HUES64 (cell line): ENCODE results near the gene KIAA1671.
A peak's percentile ranks its signal among the peaks of the same experiment; 100 is the strongest.

Source experiments
- H3K27ac ChIP-seq: 2 replicates; pipeline ENCODE4 v1.7.0; 2013; ENCODE audit warnings: low read depth, low read length, inconsistent platforms
- H3K27me3 ChIP-seq: 2 replicates; pipeline ENCODE4 v1.6.1; 2013; ENCODE audit warnings: mild to moderate bottlenecking, low read length; ENCODE audit not compliant: insufficient read depth
- H3K36me3 ChIP-seq: 2 replicates; pipeline ENCODE4 v1.6.1; 2013; ENCODE audit warnings: mild to moderate bottlenecking, low read length; ENCODE audit not compliant: insufficient read depth
- H3K4me1 ChIP-seq: 2 replicates; pipeline ENCODE4 v1.6.1; 2013; ENCODE audit warnings: mild to moderate bottlenecking, low read length, moderate library complexity; ENCODE audit not compliant: insufficient read depth
- H3K4me3 ChIP-seq: 2 replicates; pipeline ENCODE4 v1.5.1; 2013; ENCODE audit warnings: mild to moderate bottlenecking, low read length, moderate library complexity
- H3K9ac ChIP-seq: 2 replicates; pipeline ENCODE4 v1.6.1; 2013; ENCODE audit warnings: mild to moderate bottlenecking, low read depth, low read length
- H3K9me3 ChIP-seq: 2 replicates; pipeline ENCODE4 v1.6.1; 2013; ENCODE audit warnings: low read depth, low read length; ENCODE audit not compliant: insufficient read depth
- WGBS: fragments of 150-250, 120-280 bp; methylation state at CpG from one replicate; pipeline ENCODE4 v1.1.7; 2013; ENCODE audit warnings: missing lambda C conversion rate; 5-methylcytosine and 5-hydroxymethylcytosine counted together

KIAA1671 gene

GRCh38 chr22:25110846-25111578 lies 158.5 kb downstream of the KIAA1671 start:
- H3K36me3 ChIP-seq, result no peaks in the 10 kb centered on the region
- H3K9me3 ChIP-seq, result no peaks in the 10 kb centered on the region
- H3K27me3 ChIP-seq, result no peaks in the 10 kb centered on the region
- H3K4me1 ChIP-seq, result peaks cover 27% of the 10 kb centered on the region
- peak overlapping the region; percentile 82 for H3K27ac ChIP-seq
- peak overlapping the region; percentile 64 for H3K4me3 ChIP-seq
- under 1% methylated on average over 36 of the region's 36 CpGs for WGBS
- H3K9ac ChIP-seq, result peak overlapping the region; percentile 63

- no peaks in the 10 kb centered on the region for H3K27me3 ChIP-seq
- H3K9me3 ChIP-seq, result no peaks in the 10 kb centered on the region
- H3K36me3 ChIP-seq, result no peaks in the 10 kb centered on the region
- H3K9ac ChIP-seq, result peak overlapping the region; percentile 39
- H3K4me1 ChIP-seq, result peaks cover 27% of the 10 kb centered on the region
- H3K4me3 ChIP-seq, result peak overlapping the region; percentile 64
- H3K27ac ChIP-seq, result peak overlapping the region; percentile 82; the same call in 1 of the 2 replicates
- WGBS, result 16% methylated on average over 31 of the region's 35 CpGs
These were observed 159.3 kb downstream of the KIAA1671 start for GRCh38 chr22:25111579-25112517.

- 71% methylated on average over 20 of the region's 20 CpGs for WGBS
- H3K9me3 ChIP-seq, result no peaks in the 10 kb centered on the region
- peaks cover 27% of the 10 kb centered on the region for H3K4me1 ChIP-seq
- H3K36me3 ChIP-seq, result no peaks in the 10 kb centered on the region
- H3K4me3 ChIP-seq, result peak overlapping the region; percentile 64
- no peak overlapping the region for H3K27ac ChIP-seq
- no peaks in the 10 kb centered on the region for H3K27me3 ChIP-seq
- H3K9ac ChIP-seq, result no peak overlapping the region
These were observed 160.2 kb downstream of the KIAA1671 start for GRCh38 chr22:25112538-25113253.

- H3K27ac ChIP-seq, result no peak overlapping the region
- H3K4me3 ChIP-seq, result no peak overlapping the region
- no peak overlapping the region for H3K9ac ChIP-seq
- 83% methylated on average over 7 of the region's 7 CpGs for WGBS
- no peaks in the 10 kb centered on the region for H3K27me3 ChIP-seq
- H3K4me1 ChIP-seq, result peaks cover 27% of the 10 kb centered on the region
- H3K9me3 ChIP-seq, result no peaks in the 10 kb centered on the region
- no peaks in the 10 kb centered on the region for H3K36me3 ChIP-seq
These were observed 160.8 kb downstream of the KIAA1671 start for GRCh38 chr22:25113316-25113721.

- 0 out of 2 replicates have a peak overlapping the region, but pooled peaks have one; percentile 5 for H3K27ac ChIP-seq
- H3K4me1 ChIP-seq, result peaks cover 28% of the 10 kb centered on the region
- WGBS, result 82% methylated on average over 12 of the region's 17 CpGs
- 0 out of 2 replicates have a peak overlapping the region, but pooled peaks have one; percentile 32 for H3K9ac ChIP-seq
- no peaks in the 10 kb centered on the region for H3K27me3 ChIP-seq
- no peaks in the 10 kb centered on the region for H3K36me3 ChIP-seq
- H3K9me3 ChIP-seq, result no peaks in the 10 kb centered on the region
- no peak overlapping the region for H3K4me3 ChIP-seq
These were observed 162.2 kb downstream of the KIAA1671 start for GRCh38 chr22:25114369-25115362.

GRCh38 chr22:25119609-25120008 lies 167.1 kb downstream of the KIAA1671 start:
- Histone ChIP-seq H3K27me3 (no peaks in the 10 kb centered on the region), H3K27ac (no peak overlapping the region)

GRCh38 chr22:25120093-25120561 lies 167.6 kb downstream of the KIAA1671 start:
- Histone ChIP-seq H3K27ac (peak overlapping the region; percentile 58), H3K4me3 (no peak overlapping the region)

More at GRCh38 chr22:25119609-25120008, 167.1 kb downstream of the KIAA1671 start:
- Histone ChIP-seq H3K9me3 (no peaks in the 10 kb centered on the region), H3K9ac (no peak overlapping the region), H3K4me3 (no peak overlapping the region), H3K4me1 (peaks cover 20% of the 10 kb centered on the region), H3K36me3 (0 out of 2 replicates have a peak, but pooled peaks cover 6% of the 10 kb centered on the region)
- 85% methylated on average over 2 of the region's 2 CpGs for WGBS

GRCh38 chr22:25120761-25121212 lies 168.3 kb downstream of the KIAA1671 start:
- no peak overlapping the region for H3K4me3 ChIP-seq
- no peak overlapping the region for H3K9ac ChIP-seq
- H3K27me3 ChIP-seq, result no peaks in the 10 kb centered on the region
- H3K27ac ChIP-seq, result peak overlapping the region; percentile 54
- peaks cover 14% of the 10 kb centered on the region for H3K4me1 ChIP-seq
- H3K36me3 ChIP-seq, result 0 out of 2 replicates have a peak, but pooled peaks cover 6% of the 10 kb centered on the region
- H3K9me3 ChIP-seq, result no peaks in the 10 kb centered on the region
- WGBS, result 84% methylated on average over 12 of the region's 12 CpGs

More at GRCh38 chr22:25120093-25120561, 167.6 kb downstream of the KIAA1671 start:
- H3K27me3 ChIP-seq, result no peaks in the 10 kb centered on the region
- peaks cover 16% of the 10 kb centered on the region for H3K4me1 ChIP-seq
- 0 out of 2 replicates have a peak, but pooled peaks cover 6% of the 10 kb centered on the region for H3K36me3 ChIP-seq
- WGBS, result 62% methylated on average over 3 of the region's 3 CpGs
- no peaks in the 10 kb centered on the region for H3K9me3 ChIP-seq
- H3K9ac ChIP-seq, result no peak overlapping the region

- H3K27ac ChIP-seq, result no peak overlapping the region
- H3K4me1 ChIP-seq, result peaks cover 16% of the 10 kb centered on the region
- no peak overlapping the region for H3K4me3 ChIP-seq
- H3K27me3 ChIP-seq, result no peaks in the 10 kb centered on the region
- H3K9me3 ChIP-seq, result no peaks in the 10 kb centered on the region
- H3K9ac ChIP-seq, result no peak overlapping the region
- WGBS, result 95% methylated on average over 14 of the region's 14 CpGs
- H3K36me3 ChIP-seq, result 0 out of 2 replicates have a peak, but pooled peaks cover 6% of the 10 kb centered on the region
These were observed 169.7 kb downstream of the KIAA1671 start for GRCh38 chr22:25122136-25122764.
